H1 (cell line): Measurements from ENCODE around the gene KIF23. TPM values are rescaled to one million over a fixed set of nuclear protein-coding genes. Genes with fewer than 3 reads are reported as not detected.

Source experiments
- polyA plus RNA-seq, 7 experiments: library from polyadenylated mRNA; depleted of rRNA in 3 of 7; stranded (reverse) in 5 of 7; unstranded in 2 of 7; fragments of >200 nt in 5 of 7; fragments of 200-250 nt in 2 of 7; gene quantifications; 1 replicate in 5 of 7; 2 replicates in 1 of 7; 4 replicates in 1 of 7; pipeline versions ENCODE4 v1.2.1 to v1.2.3, GENCODE V29; 2011 to 2013; ENCODE audit warnings: missing spikeins in 2 of 7, mixed read lengths in 2 of 7
- total RNA-seq: library from RNA; stranded (reverse); fragmentation: NEBNext Ultra II Directional; extraction: Animal tissue kit (Norgen Biotek cat#: 25700); gene quantifications from 2 replicates; pipeline ENCODE4 v1.2.1, GENCODE V29; 2021
- TF ChIP-seq, protein P1 (sequence below): fragments of 300-600 bp; sonication (generic); IDR thresholded peaks from 2 replicates; pipeline ENCODE4 v1.7.1; 2012; ENCODE audit warnings: low read length, moderate library complexity, mild to moderate bottlenecking, inconsistent platforms; ENCODE audit not compliant: insufficient replicate concordance

Gene KIF23
- total and polyA plus RNA-seq, 2 of the 8 experiments (the other 6 are each of a cell fraction or from before 2014, with no cell fraction given), result 26.2 to 77.4 TPM

DNA sequence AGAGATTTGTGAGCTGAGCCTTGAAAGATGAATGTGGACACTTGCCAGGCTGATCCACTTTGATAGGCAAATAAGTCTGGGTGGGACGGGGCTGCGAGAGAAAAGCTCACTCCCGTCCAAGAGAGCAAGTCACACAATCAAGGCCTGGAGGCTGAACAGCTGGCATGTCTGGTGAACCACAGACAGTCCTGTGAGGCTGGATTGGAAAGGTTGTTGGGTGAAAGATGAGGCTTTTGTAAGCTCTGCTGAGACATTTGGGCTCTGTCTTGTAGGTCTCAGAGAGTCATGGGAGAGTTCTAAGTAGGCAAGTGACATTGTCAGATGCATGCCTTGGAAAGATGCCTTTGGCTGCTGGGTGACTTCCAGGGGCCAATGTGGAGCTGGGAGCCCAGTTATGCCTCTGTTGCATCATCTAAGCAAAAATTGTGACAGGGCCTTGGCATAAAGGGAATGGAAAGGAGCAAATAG, 76.9 kb downstream of the KIF23 start (continued):
- TF ChIP-seq, protein P1, sequence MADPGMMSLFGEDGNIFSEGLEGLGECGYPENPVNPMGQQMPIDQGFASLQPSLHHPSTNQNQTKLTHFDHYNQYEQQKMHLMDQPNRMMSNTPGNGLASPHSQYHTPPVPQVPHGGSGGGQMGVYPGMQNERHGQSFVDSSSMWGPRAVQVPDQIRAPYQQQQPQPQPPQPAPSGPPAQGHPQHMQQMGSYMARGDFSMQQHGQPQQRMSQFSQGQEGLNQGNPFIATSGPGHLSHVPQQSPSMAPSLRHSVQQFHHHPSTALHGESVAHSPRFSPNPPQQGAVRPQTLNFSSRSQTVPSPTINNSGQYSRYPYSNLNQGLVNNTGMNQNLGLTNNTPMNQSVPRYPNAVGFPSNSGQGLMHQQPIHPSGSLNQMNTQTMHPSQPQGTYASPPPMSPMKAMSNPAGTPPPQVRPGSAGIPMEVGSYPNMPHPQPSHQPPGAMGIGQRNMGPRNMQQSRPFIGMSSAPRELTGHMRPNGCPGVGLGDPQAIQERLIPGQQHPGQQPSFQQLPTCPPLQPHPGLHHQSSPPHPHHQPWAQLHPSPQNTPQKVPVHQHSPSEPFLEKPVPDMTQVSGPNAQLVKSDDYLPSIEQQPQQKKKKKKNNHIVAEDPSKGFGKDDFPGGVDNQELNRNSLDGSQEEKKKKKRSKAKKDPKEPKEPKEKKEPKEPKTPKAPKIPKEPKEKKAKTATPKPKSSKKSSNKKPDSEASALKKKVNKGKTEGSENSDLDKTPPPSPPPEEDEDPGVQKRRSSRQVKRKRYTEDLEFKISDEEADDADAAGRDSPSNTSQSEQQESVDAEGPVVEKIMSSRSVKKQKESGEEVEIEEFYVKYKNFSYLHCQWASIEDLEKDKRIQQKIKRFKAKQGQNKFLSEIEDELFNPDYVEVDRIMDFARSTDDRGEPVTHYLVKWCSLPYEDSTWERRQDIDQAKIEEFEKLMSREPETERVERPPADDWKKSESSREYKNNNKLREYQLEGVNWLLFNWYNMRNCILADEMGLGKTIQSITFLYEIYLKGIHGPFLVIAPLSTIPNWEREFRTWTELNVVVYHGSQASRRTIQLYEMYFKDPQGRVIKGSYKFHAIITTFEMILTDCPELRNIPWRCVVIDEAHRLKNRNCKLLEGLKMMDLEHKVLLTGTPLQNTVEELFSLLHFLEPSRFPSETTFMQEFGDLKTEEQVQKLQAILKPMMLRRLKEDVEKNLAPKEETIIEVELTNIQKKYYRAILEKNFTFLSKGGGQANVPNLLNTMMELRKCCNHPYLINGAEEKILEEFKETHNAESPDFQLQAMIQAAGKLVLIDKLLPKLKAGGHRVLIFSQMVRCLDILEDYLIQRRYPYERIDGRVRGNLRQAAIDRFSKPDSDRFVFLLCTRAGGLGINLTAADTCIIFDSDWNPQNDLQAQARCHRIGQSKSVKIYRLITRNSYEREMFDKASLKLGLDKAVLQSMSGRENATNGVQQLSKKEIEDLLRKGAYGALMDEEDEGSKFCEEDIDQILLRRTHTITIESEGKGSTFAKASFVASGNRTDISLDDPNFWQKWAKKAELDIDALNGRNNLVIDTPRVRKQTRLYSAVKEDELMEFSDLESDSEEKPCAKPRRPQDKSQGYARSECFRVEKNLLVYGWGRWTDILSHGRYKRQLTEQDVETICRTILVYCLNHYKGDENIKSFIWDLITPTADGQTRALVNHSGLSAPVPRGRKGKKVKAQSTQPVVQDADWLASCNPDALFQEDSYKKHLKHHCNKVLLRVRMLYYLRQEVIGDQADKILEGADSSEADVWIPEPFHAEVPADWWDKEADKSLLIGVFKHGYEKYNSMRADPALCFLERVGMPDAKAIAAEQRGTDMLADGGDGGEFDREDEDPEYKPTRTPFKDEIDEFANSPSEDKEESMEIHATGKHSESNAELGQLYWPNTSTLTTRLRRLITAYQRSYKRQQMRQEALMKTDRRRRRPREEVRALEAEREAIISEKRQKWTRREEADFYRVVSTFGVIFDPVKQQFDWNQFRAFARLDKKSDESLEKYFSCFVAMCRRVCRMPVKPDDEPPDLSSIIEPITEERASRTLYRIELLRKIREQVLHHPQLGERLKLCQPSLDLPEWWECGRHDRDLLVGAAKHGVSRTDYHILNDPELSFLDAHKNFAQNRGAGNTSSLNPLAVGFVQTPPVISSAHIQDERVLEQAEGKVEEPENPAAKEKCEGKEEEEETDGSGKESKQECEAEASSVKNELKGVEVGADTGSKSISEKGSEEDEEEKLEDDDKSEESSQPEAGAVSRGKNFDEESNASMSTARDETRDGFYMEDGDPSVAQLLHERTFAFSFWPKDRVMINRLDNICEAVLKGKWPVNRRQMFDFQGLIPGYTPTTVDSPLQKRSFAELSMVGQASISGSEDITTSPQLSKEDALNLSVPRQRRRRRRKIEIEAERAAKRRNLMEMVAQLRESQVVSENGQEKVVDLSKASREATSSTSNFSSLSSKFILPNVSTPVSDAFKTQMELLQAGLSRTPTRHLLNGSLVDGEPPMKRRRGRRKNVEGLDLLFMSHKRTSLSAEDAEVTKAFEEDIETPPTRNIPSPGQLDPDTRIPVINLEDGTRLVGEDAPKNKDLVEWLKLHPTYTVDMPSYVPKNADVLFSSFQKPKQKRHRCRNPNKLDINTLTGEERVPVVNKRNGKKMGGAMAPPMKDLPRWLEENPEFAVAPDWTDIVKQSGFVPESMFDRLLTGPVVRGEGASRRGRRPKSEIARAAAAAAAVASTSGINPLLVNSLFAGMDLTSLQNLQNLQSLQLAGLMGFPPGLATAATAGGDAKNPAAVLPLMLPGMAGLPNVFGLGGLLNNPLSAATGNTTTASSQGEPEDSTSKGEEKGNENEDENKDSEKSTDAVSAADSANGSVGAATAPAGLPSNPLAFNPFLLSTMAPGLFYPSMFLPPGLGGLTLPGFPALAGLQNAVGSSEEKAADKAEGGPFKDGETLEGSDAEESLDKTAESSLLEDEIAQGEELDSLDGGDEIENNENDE, result no peak
- TF ChIP-seq, all 59 proteins: peak for 0
